Measurements from ENCODE around the gene RPP38. TPM values are rescaled to one million over a fixed set of nuclear protein-coding genes. Genes with fewer than 3 reads are reported as not detected.

RPP38 gene
- total and polyA plus RNA-seq, 2 of the 13 experiments (the other 11 are each of a cell fraction or from before 2014, with no cell fraction given): 11.7 to 16.4 TPM

DNA sequence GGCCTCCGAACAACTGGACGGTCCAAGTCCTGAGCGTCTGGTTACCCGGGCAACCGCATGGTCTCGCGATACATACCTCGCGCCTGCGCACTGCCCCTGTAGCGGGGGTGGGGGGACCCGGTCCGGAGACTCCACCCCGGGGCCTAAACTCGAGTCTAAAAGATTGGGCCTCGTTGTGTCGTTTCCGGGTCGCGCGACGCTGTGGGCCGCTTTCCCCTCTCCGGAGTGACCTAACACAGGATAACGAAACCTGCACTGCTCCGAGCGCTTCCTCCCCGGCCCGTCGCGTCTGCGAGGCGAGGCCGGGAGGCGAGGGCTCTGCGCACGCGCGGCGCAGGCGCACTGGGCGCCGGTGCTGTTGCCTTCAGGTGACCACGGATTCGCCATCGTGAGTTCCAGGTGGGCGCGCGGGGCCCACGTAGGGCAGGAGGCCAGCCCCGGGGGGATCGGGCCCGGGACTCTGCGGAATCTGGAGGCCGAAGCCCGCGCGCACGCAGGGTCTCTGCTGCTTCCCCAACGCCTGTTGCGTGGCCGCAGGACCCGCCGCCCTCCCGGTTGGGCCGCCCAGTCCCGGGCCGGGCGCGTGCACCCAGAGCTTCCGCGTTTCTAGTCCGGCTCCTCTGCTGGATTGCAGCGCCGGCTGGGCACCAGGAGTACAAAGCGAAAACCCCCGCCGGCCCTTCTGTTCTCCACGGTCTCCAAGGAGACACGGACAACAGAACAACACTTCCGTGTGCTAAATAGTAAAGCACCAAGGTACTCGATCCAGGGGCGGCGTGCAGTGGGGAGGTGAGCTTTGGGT lies at the start of gene RPP38 (continued):
- peak; percentile 92 for TF ChIP-seq CHD2 (IDR thresholded peaks at IDR 0.05; ENCODE audit: low read depth, low read length)
- TF ChIP-seq ZNF569 (CRISPR knock-in tag; IDR thresholded peaks at IDR 0.05; ENCODE audit: borderline replicate concordance): peak; percentile 27; the same call in 1 of the 2 replicates
- peak; percentile 27; the same call in 1 of the 2 replicates for TF ChIP-seq ZNF331 (CRISPR knock-in tag; IDR thresholded peaks at IDR 0.05)
- TF ChIP-seq ELF4 (CRISPR knock-in tag; IDR thresholded peaks at IDR 0.05; ENCODE audit: borderline replicate concordance): peak; percentile 74; the same call in 1 of the 2 replicates
- TF ChIP-seq MTF2 (CRISPR knock-in tag; IDR thresholded peaks at IDR 0.05; ENCODE audit: borderline replicate concordance): peak; percentile 94; the same call in 1 of the 2 replicates
- TF ChIP-seq ZC3H13 (CRISPR knock-in tag; IDR thresholded peaks at IDR 0.05): peak; percentile 84
- TF ChIP-seq ZNF20 (CRISPR knock-in tag; IDR thresholded peaks at IDR 0.05): no peak
- peak; percentile 96 for TF ChIP-seq ZNF883 (CRISPR knock-in tag; IDR thresholded peaks at IDR 0.05; ENCODE audit: not compliant biosample characterization)
- peak; percentile 31 for TF ChIP-seq BCL6 (CRISPR knock-in tag; IDR thresholded peaks at IDR 0.05)
- no peak for TF ChIP-seq SMAD9 (CRISPR knock-in tag; IDR thresholded peaks at IDR 0.05)
- TF ChIP-seq ZBTB7B (CRISPR knock-in tag; IDR thresholded peaks at IDR 0.05): peak; percentile 85
- TF ChIP-seq ZMYM2 (CRISPR knock-in tag; IDR thresholded peaks at IDR 0.05): 0 out of 2 replicates have a peak, but pooled peaks have one; percentile 27
- TF ChIP-seq IKZF1 (IDR thresholded peaks at IDR 0.05): no peak
- no peak for TF ChIP-seq U2AF2 (IDR thresholded peaks at IDR 0.05; ENCODE audit: low read depth, low read length)
- no peak for TF ChIP-seq MBNL3 (CRISPR knock-in tag; conservative IDR thresholded peaks at IDR 0.05)
- TF ChIP-seq, protein P1, sequence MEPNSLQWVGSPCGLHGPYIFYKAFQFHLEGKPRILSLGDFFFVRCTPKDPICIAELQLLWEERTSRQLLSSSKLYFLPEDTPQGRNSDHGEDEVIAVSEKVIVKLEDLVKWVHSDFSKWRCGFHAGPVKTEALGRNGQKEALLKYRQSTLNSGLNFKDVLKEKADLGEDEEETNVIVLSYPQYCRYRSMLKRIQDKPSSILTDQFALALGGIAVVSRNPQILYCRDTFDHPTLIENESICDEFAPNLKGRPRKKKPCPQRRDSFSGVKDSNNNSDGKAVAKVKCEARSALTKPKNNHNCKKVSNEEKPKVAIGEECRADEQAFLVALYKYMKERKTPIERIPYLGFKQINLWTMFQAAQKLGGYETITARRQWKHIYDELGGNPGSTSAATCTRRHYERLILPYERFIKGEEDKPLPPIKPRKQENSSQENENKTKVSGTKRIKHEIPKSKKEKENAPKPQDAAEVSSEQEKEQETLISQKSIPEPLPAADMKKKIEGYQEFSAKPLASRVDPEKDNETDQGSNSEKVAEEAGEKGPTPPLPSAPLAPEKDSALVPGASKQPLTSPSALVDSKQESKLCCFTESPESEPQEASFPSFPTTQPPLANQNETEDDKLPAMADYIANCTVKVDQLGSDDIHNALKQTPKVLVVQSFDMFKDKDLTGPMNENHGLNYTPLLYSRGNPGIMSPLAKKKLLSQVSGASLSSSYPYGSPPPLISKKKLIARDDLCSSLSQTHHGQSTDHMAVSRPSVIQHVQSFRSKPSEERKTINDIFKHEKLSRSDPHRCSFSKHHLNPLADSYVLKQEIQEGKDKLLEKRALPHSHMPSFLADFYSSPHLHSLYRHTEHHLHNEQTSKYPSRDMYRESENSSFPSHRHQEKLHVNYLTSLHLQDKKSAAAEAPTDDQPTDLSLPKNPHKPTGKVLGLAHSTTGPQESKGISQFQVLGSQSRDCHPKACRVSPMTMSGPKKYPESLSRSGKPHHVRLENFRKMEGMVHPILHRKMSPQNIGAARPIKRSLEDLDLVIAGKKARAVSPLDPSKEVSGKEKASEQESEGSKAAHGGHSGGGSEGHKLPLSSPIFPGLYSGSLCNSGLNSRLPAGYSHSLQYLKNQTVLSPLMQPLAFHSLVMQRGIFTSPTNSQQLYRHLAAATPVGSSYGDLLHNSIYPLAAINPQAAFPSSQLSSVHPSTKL (CRISPR knock-in tag; IDR thresholded peaks at IDR 0.05): peak; percentile 39; the same call in 1 of the 2 replicates
- TF ChIP-seq, protein P2, sequence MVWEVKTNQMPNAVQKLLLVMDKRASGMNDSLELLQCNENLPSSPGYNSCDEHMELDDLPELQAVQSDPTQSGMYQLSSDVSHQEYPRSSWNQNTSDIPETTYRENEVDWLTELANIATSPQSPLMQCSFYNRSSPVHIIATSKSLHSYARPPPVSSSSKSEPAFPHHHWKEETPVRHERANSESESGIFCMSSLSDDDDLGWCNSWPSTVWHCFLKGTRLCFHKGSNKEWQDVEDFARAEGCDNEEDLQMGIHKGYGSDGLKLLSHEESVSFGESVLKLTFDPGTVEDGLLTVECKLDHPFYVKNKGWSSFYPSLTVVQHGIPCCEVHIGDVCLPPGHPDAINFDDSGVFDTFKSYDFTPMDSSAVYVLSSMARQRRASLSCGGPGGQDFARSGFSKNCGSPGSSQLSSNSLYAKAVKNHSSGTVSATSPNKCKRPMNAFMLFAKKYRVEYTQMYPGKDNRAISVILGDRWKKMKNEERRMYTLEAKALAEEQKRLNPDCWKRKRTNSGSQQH (CRISPR knock-in tag; IDR thresholded peaks at IDR 0.05; ENCODE audit: low read depth): no peak
- TF ChIP-seq REXO4 (CRISPR knock-in tag; IDR thresholded peaks at IDR 0.05; ENCODE audit: borderline replicate concordance): no peak; the same call in 1 of the 2 replicates
- TF ChIP-seq SAP130 (CRISPR knock-in tag; IDR thresholded peaks at IDR 0.05; ENCODE audit: low read depth): peak; percentile 74
- TF ChIP-seq, protein P3, sequence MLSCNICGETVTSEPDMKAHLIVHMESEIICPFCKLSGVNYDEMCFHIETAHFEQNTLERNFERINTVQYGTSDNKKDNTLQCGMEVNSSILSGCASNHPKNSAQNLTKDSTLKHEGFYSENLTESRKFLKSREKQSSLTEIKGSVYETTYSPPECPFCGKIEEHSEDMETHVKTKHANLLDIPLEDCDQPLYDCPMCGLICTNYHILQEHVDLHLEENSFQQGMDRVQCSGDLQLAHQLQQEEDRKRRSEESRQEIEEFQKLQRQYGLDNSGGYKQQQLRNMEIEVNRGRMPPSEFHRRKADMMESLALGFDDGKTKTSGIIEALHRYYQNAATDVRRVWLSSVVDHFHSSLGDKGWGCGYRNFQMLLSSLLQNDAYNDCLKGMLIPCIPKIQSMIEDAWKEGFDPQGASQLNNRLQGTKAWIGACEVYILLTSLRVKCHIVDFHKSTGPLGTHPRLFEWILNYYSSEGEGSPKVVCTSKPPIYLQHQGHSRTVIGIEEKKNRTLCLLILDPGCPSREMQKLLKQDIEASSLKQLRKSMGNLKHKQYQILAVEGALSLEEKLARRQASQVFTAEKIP (CRISPR knock-in tag; IDR thresholded peaks at IDR 0.05; ENCODE audit: borderline replicate concordance): no peak
- 0 out of 2 replicates have a peak, but pooled peaks have one; percentile 68 for TF ChIP-seq ZFP41 (CRISPR knock-in tag; IDR thresholded peaks at IDR 0.05; ENCODE audit: borderline replicate concordance)
- TF ChIP-seq RBM22 (optimal IDR thresholded peaks at IDR 0.05; ENCODE audit: low read length): peak; percentile 55
- TF ChIP-seq ZNF678 (CRISPR knock-in tag; IDR thresholded peaks at IDR 0.05): 0 out of 2 replicates have a peak, but pooled peaks have one; percentile 34
- no peak for TF ChIP-seq ZNF3 (CRISPR knock-in tag; IDR thresholded peaks at IDR 0.05)
